Activated naive CD8-positive, alpha-beta T cell treated with anti-CD3 and anti-CD28 coated beads, Interleukin-2, amount 10 ng/mL, durations not matched to agents 7 days and 5 days (primary cell): ENCODE measurements around the gene ATP1A3. TPM values are rescaled to one million over a fixed set of nuclear protein-coding genes. Genes with fewer than 3 reads are reported as not detected.
"Not testable (repeated sequence)": the region's sequence is repeated elsewhere in the genome, so short reads cannot be mapped to it uniquely, and the experiment has no call there.

Experiments used
- ATAC-seq: fragments of 150-1000 bp; cut with Tn5 transposase; one replicate; pipeline ENCODE4 v1.10.0; 2021; ENCODE audit warnings: low read depth, moderate library complexity
- POLR2A ChIA-PET: fragments of 350-600 bp; sonication (Branson Sonifier 250); formaldehyde crosslinking; loops from one replicate; lab custom pipeline; 2021; ENCODE audit warnings: antibody characterized with exemption; lab: Charles Lee
- DNase-seq: peaks from one replicate; pipeline ENCODE4 v3.0.0; 2021
- H3K27ac Mint-ChIP-seq: one replicate; pipeline ENCODE4 v1.8.0; 2022; ENCODE audit warnings: mild to moderate bottlenecking, mixed read lengths
- H3K27me3 Mint-ChIP-seq: one replicate; pipeline ENCODE4 v1.8.0; 2022; ENCODE audit warnings: mild to moderate bottlenecking, moderate library complexity, mixed read lengths
- H3K36me3 Mint-ChIP-seq: one replicate; pipeline ENCODE4 v1.8.0; 2021; ENCODE audit warnings: mild to moderate bottlenecking, mixed read lengths
- H3K4me1 Mint-ChIP-seq: one replicate; pipeline ENCODE4 v1.8.0; 2021; ENCODE audit warnings: mixed read lengths
- H3K4me3 Mint-ChIP-seq: one replicate; pipeline ENCODE4 v1.8.0; 2022; ENCODE audit warnings: mild to moderate bottlenecking, moderate library complexity, mixed read lengths
- H3K9me3 Mint-ChIP-seq: one replicate; pipeline ENCODE4 v1.8.0; 2021; ENCODE audit warnings: mixed read lengths
- total RNA-seq, 2 experiments: library from RNA; stranded (reverse); gene quantifications; one replicate each; pipeline ENCODE4 v1.2.3, GENCODE V29; 2021

Gene ATP1A3
- total RNA-seq, 2 experiments from 2014 or later, result 4.5 to 7.1 TPM

GRCh38 chr19:41999071-41999877 lies 5.2 kb upstream of the ATP1A3 start:
- Mint-ChIP-seq H3K4me1 (peaks cover 26% of the 10 kb centered on the region), H3K4me3 (peak overlapping the region; percentile 21), H3K9me3 (no peaks in the 10 kb centered on the region), H3K27me3 (peaks cover 64% of the 10 kb centered on the region), H3K36me3 (no peaks in the 10 kb centered on the region), H3K27ac (no peak overlapping the region)
- POLR2A ChIA-PET, result no interaction called here
- no peak for DNase-seq
- no peak for ATAC-seq

DNA sequence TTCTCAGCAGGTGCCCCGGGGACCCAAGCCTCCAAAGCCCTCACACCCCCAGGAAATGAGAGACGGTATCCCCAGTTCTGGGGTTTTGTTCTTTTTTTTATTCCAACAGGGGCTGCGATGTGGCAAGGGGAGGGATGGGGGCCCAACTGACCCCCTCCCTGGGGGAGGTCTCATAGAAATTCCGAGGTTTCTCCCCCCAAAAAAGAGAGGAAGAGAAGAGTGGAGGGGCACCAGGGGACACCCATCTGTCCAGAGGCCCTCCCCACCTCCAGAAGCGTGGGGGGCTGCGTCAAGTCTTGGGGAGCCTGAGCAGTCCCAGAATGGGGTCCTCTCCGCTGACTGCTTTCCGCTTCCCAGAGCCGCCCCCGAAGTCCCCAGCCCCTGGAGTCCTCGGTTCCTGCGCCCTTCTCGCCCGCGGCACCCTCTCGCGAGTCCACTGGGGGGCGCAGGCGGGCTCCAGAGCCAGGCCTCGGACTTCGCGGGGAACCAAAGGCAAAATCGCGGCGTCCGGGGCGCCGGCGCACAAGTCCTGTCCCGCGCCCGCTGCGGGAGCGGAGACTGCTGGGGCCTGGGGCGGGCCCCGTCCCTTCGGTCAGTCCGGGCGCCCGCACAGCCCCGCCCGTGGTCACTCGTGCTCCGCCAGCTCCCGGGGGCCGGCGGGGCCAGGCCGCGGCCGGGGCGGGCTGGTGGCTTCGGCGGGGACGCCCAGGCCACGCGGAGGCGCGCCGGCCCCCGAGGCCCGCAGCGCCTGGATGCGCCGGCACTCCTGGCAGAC lies 4.4 kb upstream of the ATP1A3 start:
- H3K4me3 Mint-ChIP-seq, result peak overlapping the region; percentile 36
- POLR2A ChIA-PET, result no interaction called here
- H3K27me3 Mint-ChIP-seq, result peaks cover 65% of the 10 kb centered on the region
- no peaks in the 10 kb centered on the region for H3K9me3 Mint-ChIP-seq
- DNase-seq (peak; percentile 77), ATAC-seq (no peak)
- H3K27ac Mint-ChIP-seq, result no peak overlapping the region
- no peaks in the 10 kb centered on the region for H3K36me3 Mint-ChIP-seq
- peaks cover 24% of the 10 kb centered on the region for H3K4me1 Mint-ChIP-seq

GRCh38 chr19:41997851-41998229 lies 3.8 kb upstream of the ATP1A3 start:
- Mint-ChIP-seq H3K36me3 (no peaks in the 10 kb centered on the region), H3K27me3 (peaks cover 66% of the 10 kb centered on the region), H3K4me3 (peak overlapping the region; percentile 36), H3K27ac (no peak overlapping the region), H3K4me1 (peaks cover 25% of the 10 kb centered on the region), H3K9me3 (no peaks in the 10 kb centered on the region)
- DNase-seq, result no peak
- POLR2A ChIA-PET, result no interaction called here
- ATAC-seq, result no peak

DNA sequence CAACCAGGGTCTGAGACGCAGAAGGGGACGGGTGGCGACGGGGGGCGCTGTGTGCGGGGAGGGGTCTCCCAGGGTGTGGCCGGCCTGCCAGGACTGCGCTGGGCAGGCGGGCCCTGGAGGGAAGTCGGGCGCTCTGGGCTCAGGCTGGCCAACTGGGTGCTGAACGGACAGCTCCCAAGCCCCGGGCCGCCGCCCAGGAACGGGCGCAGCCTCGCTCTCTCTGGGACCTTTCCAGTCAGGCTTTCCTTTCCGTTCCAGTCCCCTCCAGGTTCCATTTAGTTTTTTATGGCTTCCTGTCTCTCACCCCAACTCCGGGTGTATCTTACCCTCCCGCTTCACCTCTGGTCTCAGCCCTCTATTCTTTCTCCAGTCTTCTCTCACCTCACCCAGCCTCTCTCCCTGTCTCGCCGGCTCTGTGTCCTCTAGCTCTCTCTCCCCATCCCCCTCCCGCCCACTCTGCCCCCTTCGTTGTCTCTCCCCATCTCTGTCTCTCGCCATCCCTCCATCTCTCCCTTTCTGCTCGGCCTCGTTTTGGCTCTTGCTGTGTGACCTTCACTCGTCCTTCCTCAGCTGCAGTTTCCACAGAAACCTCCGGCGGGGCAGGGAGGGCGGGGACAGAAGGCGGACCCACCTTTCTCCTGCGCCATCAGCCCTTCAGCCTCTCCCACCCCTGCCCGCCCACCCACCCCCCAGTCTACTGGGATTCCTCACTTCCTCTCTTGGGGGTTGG lies 3.3 kb upstream of the ATP1A3 start:
- H3K36me3 Mint-ChIP-seq, result no peaks in the 10 kb centered on the region
- ATAC-seq (peak; percentile 37), DNase-seq (peak; percentile 75)
- H3K9me3 Mint-ChIP-seq, result no peaks in the 10 kb centered on the region
- no peak overlapping the region for H3K27ac Mint-ChIP-seq
- POLR2A ChIA-PET, result no interaction called here
- peaks cover 64% of the 10 kb centered on the region for H3K27me3 Mint-ChIP-seq
- peaks cover 26% of the 10 kb centered on the region for H3K4me1 Mint-ChIP-seq
- H3K4me3 Mint-ChIP-seq, result peak overlapping the region; percentile 11

DNA sequence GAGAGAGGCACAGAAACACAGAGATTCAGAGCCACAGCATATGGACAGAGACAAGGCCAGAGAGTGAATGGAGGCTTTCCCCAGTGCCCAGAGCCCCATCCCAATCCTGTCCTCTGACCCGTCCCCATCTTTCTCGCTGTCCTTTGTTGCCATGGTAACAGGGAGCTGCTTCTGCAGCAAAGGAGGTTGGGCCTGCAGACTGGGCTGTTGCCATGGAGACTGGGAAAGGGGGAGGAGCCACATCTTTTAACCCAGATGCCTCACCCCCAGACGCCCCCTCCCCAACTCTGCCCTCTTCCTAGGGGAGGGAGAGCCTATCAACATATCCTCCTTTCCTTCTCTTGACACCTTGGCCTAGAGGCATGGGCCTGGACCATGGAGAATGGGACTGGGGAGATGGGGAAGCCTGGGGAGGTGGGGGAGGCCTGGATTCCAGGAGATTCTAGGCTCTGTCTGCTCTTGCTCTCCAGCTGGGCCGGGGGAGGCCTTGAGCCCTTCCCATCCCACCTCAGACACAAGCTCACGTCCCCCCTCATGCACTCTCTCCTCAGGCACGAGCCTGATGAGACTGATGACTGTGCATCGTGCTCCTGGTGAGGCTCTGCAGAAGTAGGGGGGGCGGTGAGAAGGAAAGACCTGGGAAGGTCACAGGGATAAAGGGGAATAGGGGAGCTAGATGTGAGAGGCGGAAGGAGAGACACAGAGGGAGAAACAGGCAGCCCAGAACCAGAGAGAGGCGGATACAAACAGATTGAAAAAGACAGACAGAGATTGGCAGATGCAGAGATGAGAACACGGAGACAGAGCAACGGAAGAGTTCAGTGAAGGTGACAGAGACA lies 2.1 kb upstream of the ATP1A3 start:
- peaks cover 23% of the 10 kb centered on the region for H3K4me1 Mint-ChIP-seq

GRCh38 chr19:41994994-41995958 lies 1.2 kb upstream of the ATP1A3 start:
- DNase-seq (no peak), ATAC-seq (no peak)
- peak overlapping the region; percentile 40 for H3K4me3 Mint-ChIP-seq
- POLR2A ChIA-PET, result interaction anchor here (0.5 kb wide), 1 partner anchor 96 kb away, joined by 3 read pairs; no protein-coding TSS in a partner anchor
- H3K27me3 Mint-ChIP-seq, result peaks cover 47% of the 10 kb centered on the region
- no peak overlapping the region for H3K27ac Mint-ChIP-seq
- H3K4me1 Mint-ChIP-seq, result peaks cover 23% of the 10 kb centered on the region
- H3K9me3 Mint-ChIP-seq, result no peaks in the 10 kb centered on the region
- no peaks in the 10 kb centered on the region for H3K36me3 Mint-ChIP-seq

More for the DNA sequence above, 2.1 kb upstream of the ATP1A3 start:
- ATAC-seq, result no peak
- no peak overlapping the region for H3K4me3 Mint-ChIP-seq
- H3K27ac Mint-ChIP-seq, result no peak overlapping the region
- no peaks in the 10 kb centered on the region for H3K9me3 Mint-ChIP-seq
- DNase-seq, result no peak
- no peaks in the 10 kb centered on the region for H3K36me3 Mint-ChIP-seq
- peaks cover 56% of the 10 kb centered on the region for H3K27me3 Mint-ChIP-seq
- POLR2A ChIA-PET, result interaction anchor here (0.5 kb wide), 1 partner anchor 95 kb away, joined by 3 read pairs; no protein-coding TSS in a partner anchor

- Mint-ChIP-seq H3K27me3 (peaks cover 40% of the 10 kb centered on the region), H3K4me3 (no peak overlapping the region), H3K27ac (no peak overlapping the region), H3K9me3 (no peaks in the 10 kb centered on the region), H3K36me3 (no peaks in the 10 kb centered on the region), H3K4me1 (peaks cover 21% of the 10 kb centered on the region)
- DNase-seq, result no peak
- POLR2A ChIA-PET, result no interaction called here
- ATAC-seq, result no peak
These were observed 516 bp upstream of the ATP1A3 start for GRCh38 chr19:41994521-41994971.

DNA sequence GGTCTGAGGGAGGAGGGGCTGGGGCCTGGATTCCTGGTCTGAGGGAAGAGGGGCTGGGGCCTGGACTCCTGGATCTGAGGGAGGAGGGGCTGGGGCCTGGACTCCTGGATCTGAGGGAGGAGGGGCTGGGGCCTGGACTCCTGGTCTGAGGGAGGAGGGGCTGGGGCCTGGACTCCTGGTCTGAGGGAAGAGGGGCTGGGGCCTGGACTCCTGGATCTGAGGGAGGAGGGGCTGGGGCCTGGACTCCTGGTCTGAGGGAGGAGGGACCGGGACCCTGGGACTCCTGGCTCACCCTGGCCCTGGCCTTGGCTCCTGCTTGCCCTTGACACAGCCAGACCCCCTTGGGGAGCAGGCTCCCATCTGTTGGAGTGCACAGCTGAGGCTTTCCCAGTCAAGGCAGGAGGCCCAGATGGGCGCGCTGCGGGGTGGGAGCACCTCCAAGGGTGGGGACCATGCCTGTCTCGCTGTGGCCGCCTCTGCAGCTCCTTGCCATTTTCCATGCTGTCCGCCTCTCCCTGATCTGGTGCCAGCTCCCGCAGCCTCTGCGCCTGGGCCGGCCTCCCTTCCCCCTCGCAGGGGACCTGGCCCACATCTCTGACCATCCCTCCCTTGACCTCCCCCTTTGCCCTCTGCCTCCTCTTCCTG lies 2.0 kb downstream of the ATP1A3 start:
- Mint-ChIP-seq H3K4me1 (peaks cover 10% of the 10 kb centered on the region), H3K27me3 (peaks cover 25% of the 10 kb centered on the region)
- POLR2A ChIA-PET, result interaction anchor here (0.6 kb wide), 1 partner anchor 1694 kb away, joined by 3 read pairs; no protein-coding TSS in a partner anchor
- DNase-seq, H3K36me3 Mint-ChIP-seq, H3K9me3 Mint-ChIP-seq, H3K4me3 Mint-ChIP-seq, H3K27ac Mint-ChIP-seq, ATAC-seq: not testable (repeated sequence)

DNA sequence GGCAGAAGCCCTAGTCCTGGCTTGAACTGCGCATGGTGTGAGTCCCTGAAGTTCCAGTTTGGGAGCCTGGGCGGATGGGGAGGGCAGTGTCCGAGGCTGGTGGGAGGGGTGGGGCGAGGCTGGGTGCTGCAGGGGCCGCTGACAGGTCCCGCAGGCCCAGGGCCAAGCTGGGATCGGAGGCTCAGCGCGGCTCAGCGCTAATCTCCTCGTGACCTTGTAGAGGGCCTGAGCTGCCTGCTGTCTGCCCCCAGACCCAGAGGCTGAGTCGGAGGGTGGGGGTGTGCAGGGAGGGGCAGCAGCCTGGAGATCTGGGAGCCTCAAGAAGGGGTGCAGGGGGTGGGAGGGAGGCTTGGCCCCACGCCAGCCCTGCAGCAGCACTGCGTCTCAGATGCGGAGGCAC lies 3.0 kb downstream of the ATP1A3 start:
- peaks cover 8% of the 10 kb centered on the region for H3K4me1 Mint-ChIP-seq
- peaks cover 17% of the 10 kb centered on the region for H3K27me3 Mint-ChIP-seq
- no peak overlapping the region for H3K27ac Mint-ChIP-seq
- DNase-seq (no peak), ATAC-seq (no peak)
- H3K36me3 Mint-ChIP-seq, result no peaks in the 10 kb centered on the region
- POLR2A ChIA-PET, result interaction anchor here (0.5 to 0.6 kb wide), 2 partner anchors 18 to 488 kb away, joined by 3 to 4 read pairs; no protein-coding TSS in a partner anchor
- no peaks in the 10 kb centered on the region for H3K9me3 Mint-ChIP-seq
- no peak overlapping the region for H3K4me3 Mint-ChIP-seq

- POLR2A ChIA-PET, result interaction anchor here (0.6 kb wide), 1 partner anchor 488 kb away, joined by 4 read pairs; no protein-coding TSS in a partner anchor
- Mint-ChIP-seq H3K27me3 (peaks cover 15% of the 10 kb centered on the region), H3K36me3 (no peaks in the 10 kb centered on the region), H3K27ac (no peak overlapping the region), H3K9me3 (no peaks in the 10 kb centered on the region), H3K4me3 (no peak overlapping the region), H3K4me1 (peaks cover 8% of the 10 kb centered on the region)
- DNase-seq (no peak), ATAC-seq (no peak)
These were observed 3.4 kb downstream of the ATP1A3 start for GRCh38 chr19:41990615-41991014.

DNA sequence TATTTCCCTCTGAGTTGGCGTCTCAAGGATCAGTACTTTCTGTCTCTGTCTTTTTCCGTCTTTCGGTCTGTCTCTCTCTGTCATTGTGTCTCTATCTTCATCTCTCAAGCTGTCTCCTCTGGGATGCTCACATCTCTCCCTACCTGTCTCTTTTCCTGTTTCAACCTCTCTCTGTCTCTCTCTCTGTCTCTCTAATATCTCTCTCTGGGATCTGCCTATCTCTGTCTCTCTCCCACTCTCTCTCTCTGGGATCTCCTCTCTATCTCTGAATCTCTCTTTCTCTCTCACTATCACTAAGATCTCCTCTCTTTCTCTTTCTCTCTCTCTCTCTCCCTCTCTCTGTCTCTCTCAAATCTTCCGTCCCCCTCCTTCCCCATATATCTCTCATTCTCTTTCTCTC lies 4.0 kb downstream of the ATP1A3 start:
- Mint-ChIP-seq H3K27ac (no peak overlapping the region), H3K4me3 (no peak overlapping the region), H3K4me1 (peaks cover 8% of the 10 kb centered on the region), H3K9me3 (no peaks in the 10 kb centered on the region), H3K36me3 (no peaks in the 10 kb centered on the region), H3K27me3 (peaks cover 9% of the 10 kb centered on the region)
- no peak for ATAC-seq
- no peak for DNase-seq
- POLR2A ChIA-PET, result no interaction called here
